Measurements from ENCODE around the gene PTX4. TPM values are rescaled to one million over a fixed set of nuclear protein-coding genes. Genes with fewer than 3 reads are reported as not detected.

PTX4 gene
- total RNA-seq, 1 donor from 2014 or later, result not detected

DNA sequence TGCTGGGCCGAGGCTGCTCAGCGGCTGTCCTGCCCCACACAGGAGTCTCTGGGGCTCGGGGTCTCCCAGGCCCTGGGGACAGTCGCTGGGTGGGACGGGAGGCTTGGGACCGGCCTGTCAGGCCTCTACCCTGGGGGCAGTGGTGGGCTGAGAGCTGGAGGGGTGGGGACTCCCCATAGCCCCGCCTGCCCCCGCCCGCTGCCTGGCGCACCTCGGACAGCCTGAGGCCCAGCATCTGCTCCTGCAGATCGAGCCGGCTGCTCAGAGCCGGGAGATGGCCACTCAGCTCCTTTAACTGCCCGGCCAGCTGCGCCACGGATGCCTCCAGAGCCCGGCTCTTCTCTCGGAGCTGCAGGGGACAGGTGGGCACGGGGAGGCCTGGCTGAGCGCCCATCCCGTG is 51.1 kb downstream of the PTX4 start:
- H3K9me3 Mint-ChIP-seq, result no peaks in the 10 kb centered on the region
- no peak for DNase-seq (ENCODE audit: extremely low spot score, unreplicated experiment)
- no peaks in the 10 kb centered on the region for H3K36me3 Mint-ChIP-seq
- H3K27me3 Mint-ChIP-seq, result no peaks in the 10 kb centered on the region
- H3K4me1 Mint-ChIP-seq (ENCODE audit: unreplicated experiment), result no peaks in the 10 kb centered on the region
- H3K4me3 Mint-ChIP-seq, result no peak overlapping the region
- no peak overlapping the region for H3K27ac Mint-ChIP-seq
- TF ChIP-seq, protein P1, sequence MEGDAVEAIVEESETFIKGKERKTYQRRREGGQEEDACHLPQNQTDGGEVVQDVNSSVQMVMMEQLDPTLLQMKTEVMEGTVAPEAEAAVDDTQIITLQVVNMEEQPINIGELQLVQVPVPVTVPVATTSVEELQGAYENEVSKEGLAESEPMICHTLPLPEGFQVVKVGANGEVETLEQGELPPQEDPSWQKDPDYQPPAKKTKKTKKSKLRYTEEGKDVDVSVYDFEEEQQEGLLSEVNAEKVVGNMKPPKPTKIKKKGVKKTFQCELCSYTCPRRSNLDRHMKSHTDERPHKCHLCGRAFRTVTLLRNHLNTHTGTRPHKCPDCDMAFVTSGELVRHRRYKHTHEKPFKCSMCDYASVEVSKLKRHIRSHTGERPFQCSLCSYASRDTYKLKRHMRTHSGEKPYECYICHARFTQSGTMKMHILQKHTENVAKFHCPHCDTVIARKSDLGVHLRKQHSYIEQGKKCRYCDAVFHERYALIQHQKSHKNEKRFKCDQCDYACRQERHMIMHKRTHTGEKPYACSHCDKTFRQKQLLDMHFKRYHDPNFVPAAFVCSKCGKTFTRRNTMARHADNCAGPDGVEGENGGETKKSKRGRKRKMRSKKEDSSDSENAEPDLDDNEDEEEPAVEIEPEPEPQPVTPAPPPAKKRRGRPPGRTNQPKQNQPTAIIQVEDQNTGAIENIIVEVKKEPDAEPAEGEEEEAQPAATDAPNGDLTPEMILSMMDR (conservative IDR thresholded peaks at IDR 0.05), result no peak

DNA sequence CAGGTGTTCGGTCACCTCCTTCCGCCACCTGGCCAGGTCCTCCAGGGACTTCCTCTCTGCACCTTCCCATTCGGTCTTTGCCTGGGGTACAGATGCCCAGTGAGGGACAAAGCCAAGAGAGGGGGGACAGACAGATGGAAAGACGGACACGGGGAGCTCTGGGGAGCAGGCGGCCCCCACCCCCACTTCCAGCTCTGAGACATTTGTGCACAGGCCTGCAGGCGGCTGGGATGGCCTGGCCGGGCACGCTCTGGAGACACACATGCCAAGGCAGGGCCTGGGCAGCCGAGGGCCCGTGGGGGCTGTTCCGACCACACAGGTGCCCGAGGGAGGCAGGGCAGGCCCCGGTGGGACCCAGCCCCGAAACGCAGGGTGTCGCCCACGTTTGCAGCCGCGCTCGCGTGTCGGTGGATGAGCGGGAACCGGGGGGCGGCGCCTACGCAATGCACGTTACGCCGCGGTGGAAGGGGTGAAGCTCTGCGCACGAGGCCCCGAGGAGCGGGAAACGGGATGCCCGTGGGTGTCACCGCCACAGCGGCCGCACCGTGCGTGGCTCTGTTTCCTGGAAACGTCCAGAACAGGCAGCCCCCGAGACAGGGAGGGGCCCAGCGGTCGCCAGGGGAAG is 51.9 kb downstream of the PTX4 start:
- H3K4me1 Mint-ChIP-seq (ENCODE audit: unreplicated experiment), result no peaks in the 10 kb centered on the region
- H3K27me3 Mint-ChIP-seq, result no peaks in the 10 kb centered on the region

GRCh38 chr16:1435921-1436697 is 52.6 kb downstream of the PTX4 start:
- no peak overlapping the region for H3K27ac Mint-ChIP-seq
- no peaks in the 10 kb centered on the region for H3K9me3 Mint-ChIP-seq
- TF ChIP-seq, protein P1 (conservative IDR thresholded peaks at IDR 0.05), result no peak
- no peaks in the 10 kb centered on the region for H3K27me3 Mint-ChIP-seq
- no peaks in the 10 kb centered on the region for H3K36me3 Mint-ChIP-seq
- DNase-seq (ENCODE audit: extremely low spot score, unreplicated experiment), result no peak
- no peaks in the 10 kb centered on the region for H3K4me1 Mint-ChIP-seq (ENCODE audit: unreplicated experiment)
- H3K4me3 Mint-ChIP-seq, result no peak overlapping the region

More for the DNA sequence above, 51.9 kb downstream of the PTX4 start:
- Mint-ChIP-seq H3K4me3 (no peak overlapping the region), H3K9me3 (no peaks in the 10 kb centered on the region), H3K27ac (no peak overlapping the region), H3K36me3 (no peaks in the 10 kb centered on the region)
- TF ChIP-seq, protein P1 (conservative IDR thresholded peaks at IDR 0.05), result no peak
- no peak for DNase-seq (ENCODE audit: extremely low spot score, unreplicated experiment)

Other genes starting within 250 kb of the PTX4 start
- not detected in 2 replicates for gene TPSAB1, start 248.2 kb downstream of the PTX4 start, total RNA-seq (ENCODE audit: low replicate concordance)
- not detected in 2 replicates for gene TPSD1, start 232.9 kb downstream of the PTX4 start, total RNA-seq (ENCODE audit: low replicate concordance)
- 157 and 170 TPM in 2 replicates for gene UBE2I, start 179.3 kb downstream of the PTX4 start, total RNA-seq (ENCODE audit: low replicate concordance)
- gene BAIAP3, start 155.3 kb downstream of the PTX4 start, total RNA-seq (ENCODE audit: low replicate concordance), result 5.0 and 6.9 TPM in 2 replicates
- 53.1 and 54.0 TPM in 2 replicates for gene TSR3, start 137.1 kb downstream of the PTX4 start, total RNA-seq (ENCODE audit: low replicate concordance)
- gene GNPTG, start 137.0 kb downstream of the PTX4 start, total RNA-seq (ENCODE audit: low replicate concordance), result 55.6 and 68.5 TPM in 2 replicates
- 20.3 and 26.1 TPM in 2 replicates for gene UNKL, start 74.2 kb downstream of the PTX4 start, total RNA-seq (ENCODE audit: low replicate concordance)
- gene UQCC4, start 68.2 kb downstream of the PTX4 start, total RNA-seq (ENCODE audit: low replicate concordance), result 14.5 and 15.0 TPM in 2 replicates
- 0.77 and 0.83 TPM in 2 replicates for gene PERCC1, start 57.9 kb downstream of the PTX4 start, total RNA-seq (ENCODE audit: low replicate concordance)
- 2.2 and 5.0 TPM in 2 replicates for gene CCDC154, start 44.4 kb downstream of the PTX4 start, total RNA-seq (ENCODE audit: low replicate concordance)
- 91.9 and 98.1 TPM in 2 replicates for gene CLCN7, start 13.9 kb downstream of the PTX4 start, total RNA-seq (ENCODE audit: low replicate concordance)
- 39.3 and 65.4 TPM in 2 replicates for gene TELO2, start 4.4 kb upstream of the PTX4 start, total RNA-seq (ENCODE audit: low replicate concordance)
- 1.0 TPM in 1 of 2 replicates, not detected in the other for gene TMEM204, start 44.7 kb upstream of the PTX4 start, total RNA-seq (ENCODE audit: low replicate concordance)
- 27.9 and 55.1 TPM in 2 replicates for gene IFT140, start 123.1 kb upstream of the PTX4 start, total RNA-seq (ENCODE audit: low replicate concordance)
- 29.0 and 31.4 TPM in 2 replicates for gene CRAMP1, start 123.4 kb upstream of the PTX4 start, total RNA-seq (ENCODE audit: low replicate concordance)
- gene JPT2, start 189.3 kb upstream of the PTX4 start, total RNA-seq (ENCODE audit: low replicate concordance), result 116 and 132 TPM in 2 replicates
- 50.4 and 97.5 TPM in 2 replicates for gene MAPK8IP3, start 217.3 kb upstream of the PTX4 start, total RNA-seq (ENCODE audit: low replicate concordance)